IMR-90 (cell line): ENCODE data around the gene FOXK1. TPM values are rescaled to one million over a fixed set of nuclear protein-coding genes. Genes with fewer than 3 reads are reported as not detected.

Experiments
- ATAC-seq: fragments of 200-7000 bp; cut with Tn5 transposase; 2 replicates; pipeline ENCODE4 v1.9.1; 2020; ENCODE audit warnings: low read depth, mild to moderate bottlenecking, moderate library complexity
- BruUV-seq: library from RNA; stranded (reverse); fragments of 400-500 nt; replicated peaks from 2 replicates; lab custom pipeline; 2021; lab: Mats Ljungman, UMichigan
- CTCF ChIA-PET: fragments of 300-600 bp; formaldehyde crosslinking; extraction: SDS; loops from one replicate; lab custom pipeline; 2021; ENCODE audit warnings: antibody characterized with exemption; lab: Yijun Ruan, JAX
- POLR2A ChIA-PET: fragments of 300-600 bp; sonication (Branson Sonifier 250); formaldehyde crosslinking; loops from one replicate; lab custom pipeline; 2022; ENCODE audit warnings: antibody characterized with exemption; ENCODE audit not compliant: unreplicated experiment; lab: Charles Lee
- DNase-seq: peaks from one replicate; pipeline ENCODE4 v3.0.0; 2013
- H2AFZ ChIP-seq: replicated peaks from 2 replicates; pipeline ENCODE3; 2013; ENCODE audit warnings: low read length, mild to moderate bottlenecking; ENCODE audit not compliant: poor library complexity
- H2AK5ac ChIP-seq: 2 replicates; pipeline ENCODE4 v1.6.1; 2013; ENCODE audit warnings: low read depth, low read length, inconsistent platforms
- H2AK9ac ChIP-seq: replicated peaks from 2 replicates; pipeline ENCODE3; 2013; ENCODE audit warnings: mild to moderate bottlenecking, low read depth, low read length, moderate library complexity; ENCODE audit not compliant: poor library complexity
- H2BK120ac ChIP-seq: 2 replicates; pipeline ENCODE4 v1.6.1; 2013; ENCODE audit warnings: low read depth, low read length, inconsistent platforms
- H2BK15ac ChIP-seq: 3 replicates; pipeline ENCODE4 v1.6.1; 2013; ENCODE audit warnings: low read depth, low read length, inconsistent platforms
- H2BK20ac ChIP-seq: 2 replicates; pipeline ENCODE4 v1.6.1; 2013; ENCODE audit warnings: low read depth, mild to moderate bottlenecking, inconsistent platforms, low read length, moderate library complexity
- H2BK5ac ChIP-seq: 2 replicates; pipeline ENCODE4 v1.6.1; 2013; ENCODE audit warnings: mild to moderate bottlenecking, low read depth, low read length, inconsistent platforms; ENCODE audit not compliant: poor library complexity, severe bottlenecking
- H3K14ac ChIP-seq: replicated peaks from 2 replicates; pipeline ENCODE4 v1.6.1; 2013; ENCODE audit warnings: low read depth, low read length, inconsistent platforms
- H3K18ac ChIP-seq: 2 replicates; pipeline ENCODE4 v1.6.1; 2013; ENCODE audit warnings: low read depth, low read length, control low read depth
- H3K23ac ChIP-seq: 2 replicates; pipeline ENCODE4 v1.6.1; 2013; ENCODE audit warnings: low read depth, low read length, inconsistent platforms
- H3K27ac ChIP-seq: 2 replicates; pipeline ENCODE4 v1.5.1; 2013; ENCODE audit warnings: mild to moderate bottlenecking, control low read depth, low read length; ENCODE audit not compliant: insufficient read depth
- H3K27me3 ChIP-seq: 2 replicates; pipeline ENCODE4 v1.6.1; 2013; ENCODE audit warnings: low read length; ENCODE audit not compliant: control insufficient read depth, insufficient read depth
- H3K36me3 ChIP-seq: 2 replicates; pipeline ENCODE4 v1.6.1; 2013; ENCODE audit warnings: low read length, mixed read lengths; ENCODE audit not compliant: control insufficient read depth, insufficient read depth
- H3K4ac ChIP-seq: 2 replicates; pipeline ENCODE4 v1.6.1; 2013; ENCODE audit warnings: low read depth, low read length, inconsistent platforms
- H3K4me1 ChIP-seq: 2 replicates; pipeline ENCODE4 v1.6.1; 2013; ENCODE audit warnings: low read length, mixed read lengths; ENCODE audit not compliant: control insufficient read depth, insufficient read depth
- H3K4me2 ChIP-seq: 2 replicates; pipeline ENCODE4 v1.6.1; 2013; ENCODE audit warnings: low read depth, mild to moderate bottlenecking, control low read depth, low read length, moderate library complexity
- H3K4me3 ChIP-seq: 2 replicates; pipeline ENCODE4 v1.5.1; 2013; ENCODE audit warnings: low read depth, mild to moderate bottlenecking, control low read depth, low read length, moderate library complexity; ENCODE audit not compliant: insufficient read depth
- H3K56ac ChIP-seq: 2 replicates; pipeline ENCODE4 v1.6.1; 2013; ENCODE audit warnings: low read length, inconsistent platforms; ENCODE audit not compliant: insufficient read depth; ENCODE audit errors: extremely low read depth
- H3K79me1 ChIP-seq, 2 experiments: 2 replicates each; pipeline ENCODE4 v1.6.1; 2013; ENCODE audit warnings: low read length in 2 of 2, inconsistent platforms in 1 of 2, low read depth in 1 of 2
- H3K9ac ChIP-seq: 2 replicates; pipeline ENCODE4 v1.6.1; 2013; ENCODE audit warnings: low read depth, low read length, control low read depth
- H3K9me1 ChIP-seq: 2 replicates; pipeline ENCODE4 v1.6.1; 2013; ENCODE audit warnings: low read length, inconsistent platforms; ENCODE audit not compliant: insufficient read depth
- H3K9me3 ChIP-seq: 2 replicates; pipeline ENCODE4 v1.6.1; 2013; ENCODE audit warnings: low read length; ENCODE audit not compliant: control insufficient read depth, insufficient read depth
- H4K20me1 ChIP-seq: 2 replicates; pipeline ENCODE4 v1.6.1; 2013; ENCODE audit warnings: low read length, inconsistent platforms; ENCODE audit not compliant: insufficient read depth
- H4K5ac ChIP-seq: 2 replicates; pipeline ENCODE4 v1.6.1; 2013; ENCODE audit warnings: mild to moderate bottlenecking, low read depth, low read length, control low read depth
- H4K8ac ChIP-seq, 2 experiments: 2 replicates each; pipeline ENCODE4 v1.6.1; 2013; ENCODE audit warnings: low read depth in 2 of 2, low read length in 2 of 2, control low read depth in 1 of 2, inconsistent platforms in 1 of 2
- H4K91ac ChIP-seq: 2 replicates; pipeline ENCODE4 v1.6.1; 2013; ENCODE audit warnings: low read depth, low read length, inconsistent platforms; ENCODE audit not compliant: insufficient read depth
- BHLHE40 ChIP-seq: fragments of 150-350 bp; IDR thresholded peaks from 2 replicates; pipeline ENCODE4 v1.6.1; 2016; ENCODE audit warnings: mild to moderate bottlenecking, low read depth, low read length
- CHD1 ChIP-seq: IDR thresholded peaks from 2 replicates; pipeline ENCODE4 v1.6.1; 2012; ENCODE audit warnings: low read depth, low read length, improper control_type of control experiment
- ELK1 ChIP-seq: fragments of 150-350 bp; IDR thresholded peaks from 2 replicates; pipeline ENCODE4 v1.6.1; 2016; ENCODE audit warnings: low read depth, mild to moderate bottlenecking, low read length, moderate library complexity, borderline replicate concordance
- MAFK ChIP-seq: IDR thresholded peaks from 2 replicates; pipeline ENCODE4 v1.6.1; 2012; ENCODE audit warnings: low read depth, low read length, improper control_type of control experiment
- MXI1 ChIP-seq: IDR thresholded peaks from 2 replicates; pipeline ENCODE4 v1.6.1; 2012; ENCODE audit warnings: low read depth, mild to moderate bottlenecking, low read length, moderate library complexity, borderline replicate concordance
- NFE2L2 ChIP-seq: fragments of 150-350 bp; IDR thresholded peaks from 2 replicates; pipeline ENCODE4 v1.6.1; 2016; ENCODE audit warnings: low read depth, mild to moderate bottlenecking, low read length
- POLR2A ChIP-seq: IDR thresholded peaks from 2 replicates; pipeline ENCODE4 v1.6.1; 2012; ENCODE audit warnings: mild to moderate bottlenecking, low read depth, low read length
- RAD21 ChIP-seq: IDR thresholded peaks from 2 replicates; pipeline ENCODE4 v1.6.1; 2012; ENCODE audit warnings: low read length, improper control_type of control experiment
- RCOR1 ChIP-seq: IDR thresholded peaks from 2 replicates; pipeline ENCODE4 v1.6.1; 2012; ENCODE audit warnings: mild to moderate bottlenecking, low read length, improper control_type of control experiment; ENCODE audit not compliant: insufficient replicate concordance
- RFX5 ChIP-seq: IDR thresholded peaks from 2 replicates; pipeline ENCODE4 v1.8.0; 2012; ENCODE audit warnings: low read depth, mild to moderate bottlenecking, low read length, moderate library complexity
- SMC3 ChIP-seq: fragments of 150-350 bp; IDR thresholded peaks from 2 replicates; pipeline ENCODE4 v1.6.1; 2016; ENCODE audit warnings: low read depth, mild to moderate bottlenecking, antibody characterized with exemption, low read length, moderate library complexity
- USF2 ChIP-seq: fragments of 150-350 bp; IDR thresholded peaks from 2 replicates; pipeline ENCODE4 v1.6.1; 2017; ENCODE audit warnings: mild to moderate bottlenecking, antibody characterized with exemption, low read length, low read depth
- WGBS, 2 experiments: methylation state at CpG; one replicate each; pipeline versions ENCODE4 v1.1.5 to v1.1.7; 2013; ENCODE audit warnings: missing lambda C conversion rate in 2 of 2; ENCODE audit not compliant: insufficient read length in 1 of 2; ENCODE audit errors: extremely low coverage in 2 of 2; 5-methylcytosine and 5-hydroxymethylcytosine counted together
- dilution Hi-C: fragments of 300-500 bp; cut with HindIII; formaldehyde crosslinking; loops from one replicate; pipeline ENCODE4 v1.14.3; 2018; ENCODE audit warnings: low sequenced_read_pairs; ENCODE audit not compliant: unreplicated experiment
- in situ Hi-C: fragments of 300-500 bp; cut with MboI; formaldehyde crosslinking; loops from 3 replicates; pipeline ENCODE4 v1.14.3; 2019; ENCODE audit warnings: low sequenced_read_pairs, inconsistent platforms, mixed read lengths
- intact Hi-C: fragments of 100-400 bp; cut with micrococcal nuclease; formaldehyde crosslinking; loops from 2 replicates; pipeline ENCODE4 v1.10.0; 2022
- polyA plus RNA-seq, 3 experiments: library from polyadenylated mRNA; depleted of rRNA; stranded (reverse); fragments of >200 nt; gene quantifications; 2 replicates each; pipeline ENCODE4 v1.2.3, GENCODE V29; 2012; ENCODE audit warnings: low replicate concordance in 1 of 3
- total RNA-seq: library from RNA; depleted of rRNA; stranded (reverse); fragments of >200 nt; gene quantifications from 2 replicates; pipeline ENCODE4 v1.2.3, GENCODE V29; 2012

The FOXK1 gene
- total and polyA plus RNA-seq, 2 of the 4 experiments (the other 2 are of a cell fraction), result 4.3 to 8.8 TPM

GRCh38 chr7:4772306-4772705 lies 90.2 kb downstream of the FOXK1 start:
- Histone ChIP-seq H4K5ac (no peak overlapping the region), H3K4me1 (peaks cover 2% of the 10 kb centered on the region; the same call in 1 of the 2 replicates), H4K91ac (no peak overlapping the region), H3K14ac (no peak overlapping the region), H2BK20ac (no peak overlapping the region), H3K56ac (no peak overlapping the region), H3K4ac (no peak overlapping the region), H3K23ac (no peak overlapping the region), H3K79me1 (peaks cover 16 to 60% of the 10 kb centered on the region in 2 experiments), H2BK15ac (no peak overlapping the region), H4K8ac (no peak overlapping the region), H3K27ac (no peak overlapping the region), H3K9me1 (peaks cover 10% of the 10 kb centered on the region; the same call in 1 of the 2 replicates), H2BK5ac (no peak overlapping the region), H2AK9ac (no peak overlapping the region), H3K9ac (no peak overlapping the region), H3K36me3 (peaks cover 12% of the 10 kb centered on the region), H2AFZ (no peak overlapping the region), H3K18ac (no peak overlapping the region), H4K20me1 (peaks cover 6% of the 10 kb centered on the region), H3K9me3 (no peaks in the 10 kb centered on the region), H3K4me3 (no peak overlapping the region), H2AK5ac (no peak overlapping the region), H3K4me2 (no peak overlapping the region), H3K27me3 (no peaks in the 10 kb centered on the region), H2BK120ac (no peak overlapping the region)
- intact Hi-C loops, result loop anchor here (10.0 kb wide), 1 partner anchor 158 kb away; no protein-coding TSS in a partner anchor
- CTCF ChIA-PET, result no interaction called here
- DNase-seq, result no peak
- in situ Hi-C loops, result loop anchor here (25.0 kb wide), 1 partner anchor 1910 kb away; no protein-coding TSS in a partner anchor
- no TSS peak for BruUV-seq
- no CpG with 5 or more reads among the region's 6 CpGs for WGBS, 2 experiments
- dilution Hi-C loops, result no loop called here
- no peak for ATAC-seq
- POLR2A ChIA-PET, result no interaction called here
- TF ChIP-seq MXI1 (no peak), RCOR1 (no peak), ELK1 (no peak), SMC3 (no peak), POLR2A (no peak), BHLHE40 (no peak), CHD1 (no peak), NFE2L2 (no peak), MAFK (no peak), RAD21 (no peak), RFX5 (no peak), USF2 (no peak)
